SK-N-SH (cell line): ENCODE data around the gene CDK13. TPM values are rescaled to one million over a fixed set of nuclear protein-coding genes. Genes with fewer than 3 reads are reported as not detected.
A peak's percentile ranks its signal among the peaks of the same experiment; 100 is the strongest.
"Not testable (repeated sequence)": the region's sequence is repeated elsewhere in the genome, so short reads cannot be mapped to it uniquely, and the experiment has no call there.

Source experiments
- CTCF ChIA-PET: fragments of 300-600, 350-600 bp; formaldehyde crosslinking; extraction: SDS; loops from one replicate; lab custom pipeline; 2021; lab: Yijun Ruan, JAX
- POLR2A ChIA-PET: fragments of 350-600 bp; sonication (Branson Sonifier 250); formaldehyde crosslinking; extraction: SDS; loops from one replicate; lab custom pipeline; 2020; ENCODE audit warnings: antibody characterized with exemption, inconsistent platforms; lab: Yijun Ruan, JAX
- DNase-seq: peaks from one replicate; pipeline ENCODE4 v3.0.0; 2012
- H2AFZ ChIP-seq: fragments of 200-600 bp; sonication (generic); 2 replicates; pipeline ENCODE4 v1.8.1; 2016; ENCODE audit warnings: antibody characterized with exemption, mild to moderate bottlenecking, low read depth
- H3F3A ChIP-seq: fragments of 200-600 bp; sonication (generic); replicated peaks from 2 replicates; pipeline ENCODE3; 2016; ENCODE audit warnings: antibody characterized with exemption, mild to moderate bottlenecking; ENCODE audit not compliant: insufficient read depth
- H3K27ac ChIP-seq, 2 experiments: fragments of 200-500 bp in 1 of 2; fragments of 200-600 bp in 1 of 2; sonication (Bioruptor generic) in 1 of 2; sonication (generic), shearing (Covaris generic) in 1 of 2; 2 replicates each; pipeline versions ENCODE4 v1.5.1 to v1.6.1; 2014 to 2016; ENCODE audit warnings: low read depth in 2 of 2, inconsistent platforms in 1 of 2, low read length in 1 of 2, mild to moderate bottlenecking in 1 of 2, mixed read lengths in 1 of 2
- H3K27me3 ChIP-seq: fragments of 200-600 bp; sonication (generic), shearing (Covaris generic); 2 replicates; pipeline ENCODE4 v1.6.1; 2016; ENCODE audit warnings: mixed run types; ENCODE audit not compliant: insufficient read depth
- H3K36me3 ChIP-seq, 2 experiments: fragments of 200-500 bp in 1 of 2; fragments of 200-600 bp in 1 of 2; sonication (Bioruptor generic) in 1 of 2; sonication (generic) in 1 of 2; replicated peaks in 1 of 2; 2 replicates each; pipeline versions ENCODE3 to v1.5.1; 2014 to 2016; ENCODE audit warnings: low read length in 1 of 2, mild to moderate bottlenecking in 1 of 2; ENCODE audit not compliant: insufficient read depth in 2 of 2, control insufficient read depth in 1 of 2
- H3K4me1 ChIP-seq, 2 experiments: fragments of 200-500 bp in 1 of 2; fragments of 200-600 bp in 1 of 2; sonication (Bioruptor generic) in 1 of 2; sonication (generic), shearing (Covaris generic) in 1 of 2; 2 replicates each; pipeline versions ENCODE4 v1.5.1 to v1.6.1; 2014 to 2016; ENCODE audit warnings: low read depth in 1 of 2, low read length in 1 of 2, mixed run types in 1 of 2; ENCODE audit not compliant: insufficient read depth in 2 of 2, control insufficient read depth in 1 of 2
- H3K4me2 ChIP-seq: fragments of 200-600 bp; sonication (generic), shearing (Covaris generic); 2 replicates; pipeline ENCODE4 v1.6.1; 2017; ENCODE audit warnings: mixed run types
- H3K4me3 ChIP-seq, 2 experiments: fragments of 200-500 bp in 1 of 2; fragments of 200-600 bp in 1 of 2; sonication (Bioruptor generic) in 1 of 2; sonication (generic), shearing (Covaris generic) in 1 of 2; 2 replicates each; pipeline versions ENCODE4 v1.5.1 to v1.8.1; 2014 to 2016; ENCODE audit warnings: low read depth in 2 of 2, inconsistent platforms in 1 of 2, low read length in 1 of 2, mild to moderate bottlenecking in 1 of 2, mixed read lengths in 1 of 2, moderate library complexity in 1 of 2
- H3K79me2 ChIP-seq: fragments of 200-600 bp; sonication (generic); 2 replicates; pipeline ENCODE4 v1.8.1; 2017; ENCODE audit warnings: mild to moderate bottlenecking; ENCODE audit not compliant: insufficient read depth
- H3K9ac ChIP-seq: fragments of 200-600 bp; sonication (generic); 2 replicates; pipeline ENCODE4 v1.6.1; 2017; ENCODE audit warnings: mixed run types
- H3K9me2 ChIP-seq: fragments of 200-600 bp; sonication (generic); 2 replicates; pipeline ENCODE4 v1.6.1; 2017; ENCODE audit warnings: mixed run types
- H3K9me3 ChIP-seq: fragments of 200-600 bp; sonication (generic); 2 replicates; pipeline ENCODE4 v1.6.1; 2017; ENCODE audit warnings: mixed run types, mild to moderate bottlenecking, moderate library complexity
- H4K20me1 ChIP-seq: fragments of 200-600 bp; sonication (generic); 2 replicates; pipeline ENCODE4 v1.6.1; 2017; ENCODE audit warnings: mild to moderate bottlenecking, mixed run types; ENCODE audit not compliant: insufficient read depth
- CTCF ChIP-seq: fragments of 200-600 bp; sonication (generic); IDR thresholded peaks from 2 replicates; pipeline ENCODE4 v1.6.1; 2017; ENCODE audit warnings: antibody characterized with exemption, mild to moderate bottlenecking, moderate library complexity
- EZH2phosphoT487 ChIP-seq: fragments of 200-600 bp; sonication (generic); IDR thresholded peaks from 2 replicates; pipeline ENCODE4 v1.6.1; 2017; ENCODE audit warnings: low read depth, mixed run types, mild to moderate bottlenecking, antibody characterized with exemption, moderate library complexity, borderline replicate concordance
- FOXJ3 ChIP-seq: sonication (generic); formaldehyde crosslinking; IDR thresholded peaks from 2 replicates; pipeline ENCODE4 v1.5.1; 2020; ENCODE audit warnings: mild to moderate bottlenecking, missing genetic modification reagents
- FOXM1 ChIP-seq: IDR thresholded peaks from 2 replicates; pipeline ENCODE4 v1.4.0; 2012; ENCODE audit warnings: low read depth, mild to moderate bottlenecking
- MAX ChIP-seq: IDR thresholded peaks from 2 replicates; pipeline ENCODE4 v1.4.0; 2012; ENCODE audit warnings: low read depth
- MEF2A ChIP-seq: IDR thresholded peaks from 2 replicates; pipeline ENCODE4 v1.4.0; 2012; ENCODE audit warnings: low read depth, borderline replicate concordance
- RFX5 ChIP-seq: IDR thresholded peaks from 2 replicates; pipeline ENCODE4 v1.6.1; 2012; ENCODE audit warnings: mild to moderate bottlenecking, improper control_type of control experiment, low read length
- SIN3A ChIP-seq: IDR thresholded peaks from 2 replicates; pipeline ENCODE4 v1.6.1; 2012; ENCODE audit warnings: low read depth, mild to moderate bottlenecking, low read length, moderate library complexity, borderline replicate concordance
- SMC3 ChIP-seq: IDR thresholded peaks from 2 replicates; pipeline ENCODE4 v1.6.1; 2012; ENCODE audit warnings: low read depth, low read length, improper control_type of control experiment
- TAF1 ChIP-seq: IDR thresholded peaks from 2 replicates; pipeline ENCODE4 v1.6.1; 2012; ENCODE audit warnings: low read depth, mild to moderate bottlenecking, low read length, moderate library complexity, borderline replicate concordance
- ZBTB33 ChIP-seq: IDR thresholded peaks from 2 replicates; pipeline ENCODE4 v1.4.0; 2012; ENCODE audit warnings: low read depth, borderline replicate concordance
- WGBS: methylation state at CpG from one replicate; pipeline ENCODE4 v1.1.6; 2017; ENCODE audit warnings: low lambda C conversion rate; 5-methylcytosine and 5-hydroxymethylcytosine counted together
- polyA plus RNA-seq, 3 experiments: library from polyadenylated mRNA; depleted of rRNA; stranded (reverse); fragments of >200 nt; gene quantifications; 2 replicates each; pipeline ENCODE4 v1.2.3, GENCODE V29; 2012

The CDK13 gene
- polyA plus RNA-seq, 1 of the 3 experiments (the other 2 are of a cell fraction), result 23.1 TPM

- no peak overlapping the region for H3K4me2 ChIP-seq
- H3K9me3 ChIP-seq, result no peaks in the 10 kb centered on the region
- DNase-seq, result no peak
- no peak overlapping the region for H3K27ac ChIP-seq
- no peak overlapping the region for H3K4me3 ChIP-seq
- CTCF ChIA-PET, result no interaction called here
- no peaks in the 10 kb centered on the region for H3K9me2 ChIP-seq
- H3K36me3 ChIP-seq, result peaks cover 0 to 4% of the 10 kb centered on the region in 2 experiments
- H3K4me1 ChIP-seq, result no peaks in the 10 kb centered on the region
- POLR2A ChIA-PET, result no interaction called here
- no peaks in the 10 kb centered on the region for H3F3A ChIP-seq
- H4K20me1 ChIP-seq, result no peaks in the 10 kb centered on the region
- no peak overlapping the region for H3K9ac ChIP-seq
- H3K79me2 ChIP-seq, result no peaks in the 10 kb centered on the region
- TF ChIP-seq CTCF (peak; percentile 24), SIN3A (no peak)
- no peak overlapping the region for H2AFZ ChIP-seq
- H3K27me3 ChIP-seq, result no peaks in the 10 kb centered on the region
- WGBS, result 66% methylated on average over 19 of the region's 19 CpGs
These were observed 197.6 kb downstream of the CDK13 start for GRCh38 chr7:40147371-40148246.

- 86% methylated on average over 7 of the region's 7 CpGs for WGBS
- H3K9ac ChIP-seq, H2AFZ ChIP-seq, H3K4me1 ChIP-seq, POLR2A ChIA-PET, H3K36me3 ChIP-seq, DNase-seq, H3K9me2 ChIP-seq, H3K27ac ChIP-seq, H3K27me3 ChIP-seq, H3K79me2 ChIP-seq, H3K4me3 ChIP-seq, H3F3A ChIP-seq, H4K20me1 ChIP-seq, H3K9me3 ChIP-seq, H3K4me2 ChIP-seq: not testable (repeated sequence)
- CTCF ChIA-PET, result interaction anchor here (5.0 kb wide), 1 partner anchor 14 kb away, joined by 32 read pairs; the partner anchor contains the start of genes MPLKIP and SUGCT
These were observed 198.2 kb downstream of the CDK13 start for GRCh38 chr7:40148247-40148580.

- Histone ChIP-seq H3K4me3 (no peak overlapping the region), H3K9me2 (no peaks in the 10 kb centered on the region), H3K9ac (no peak overlapping the region), H2AFZ (no peak overlapping the region), H3K4me2 (no peak overlapping the region), H3F3A (no peaks in the 10 kb centered on the region), H3K36me3 (peaks cover 0 to 4% of the 10 kb centered on the region in 2 experiments), H3K79me2 (no peaks in the 10 kb centered on the region), H3K27ac (no peak overlapping the region), H3K27me3 (no peaks in the 10 kb centered on the region), H3K9me3 (no peaks in the 10 kb centered on the region), H4K20me1 (no peaks in the 10 kb centered on the region), H3K4me1 (no peaks in the 10 kb centered on the region)
- ChIA-PET POLR2A (no interaction called here), CTCF (interaction anchor here (5.0 kb wide), 1 partner anchor 14 kb away, joined by 32 read pairs; the partner anchor contains the start of genes MPLKIP and SUGCT)
- no peak for DNase-seq
- WGBS, result 90% methylated on average over 2 of the region's 2 CpGs
- TF ChIP-seq MAX (no peak), RFX5 (no peak), TAF1 (no peak), SIN3A (no peak), FOXJ3 (CRISPR knock-in tag) (no peak), SMC3 (no peak), MEF2A (no peak), ZBTB33 (no peak), FOXM1 (no peak), EZH2phosphoT487 (no peak), CTCF (no peak)
These were observed 198.6 kb downstream of the CDK13 start for GRCh38 chr7:40148671-40149070.
